Effector memory CD8-positive, alpha-beta T cell (primary cell): ENCODE results near the gene RNF214.

Experiments
- ATAC-seq: fragments of 150-1000 bp; cut with Tn5 transposase; replicated peaks from 2 replicates; pipeline ENCODE4 v1.10.0; 2021; ENCODE audit warnings: mild to moderate bottlenecking, moderate library complexity
- DNase-seq, 3 experiments: peaks; one replicate each; pipeline ENCODE4 v3.0.0; 2021
- H3K27ac Mint-ChIP-seq, 2 donors: one replicate each; pipeline ENCODE4 v1.8.0; 2022; ENCODE audit warnings: mild to moderate bottlenecking in 2 of 2, mixed read lengths in 2 of 2, moderate library complexity in 2 of 2
- H3K27me3 Mint-ChIP-seq, 2 donors: one replicate each; pipeline ENCODE4 v1.8.0; 2022; ENCODE audit warnings: mixed read lengths in 2 of 2
- H3K36me3 Mint-ChIP-seq: one replicate; pipeline ENCODE4 v1.8.0; 2022; ENCODE audit warnings: mild to moderate bottlenecking, moderate library complexity, mixed read lengths; ENCODE audit not compliant: insufficient read depth
- H3K4me1 Mint-ChIP-seq, 2 donors: one replicate each; pipeline ENCODE4 v1.8.0; 2022; ENCODE audit warnings: low read depth in 2 of 2, mixed read lengths in 2 of 2
- H3K4me3 Mint-ChIP-seq, 2 donors: one replicate each; pipeline ENCODE4 v1.8.0; 2022; ENCODE audit warnings: mild to moderate bottlenecking in 2 of 2, mixed read lengths in 2 of 2, moderate library complexity in 2 of 2
- H3K9me3 Mint-ChIP-seq, 2 donors: one replicate each; pipeline ENCODE4 v1.8.0; 2022; ENCODE audit warnings: mixed read lengths in 2 of 2

The RNF214 gene

DNA sequence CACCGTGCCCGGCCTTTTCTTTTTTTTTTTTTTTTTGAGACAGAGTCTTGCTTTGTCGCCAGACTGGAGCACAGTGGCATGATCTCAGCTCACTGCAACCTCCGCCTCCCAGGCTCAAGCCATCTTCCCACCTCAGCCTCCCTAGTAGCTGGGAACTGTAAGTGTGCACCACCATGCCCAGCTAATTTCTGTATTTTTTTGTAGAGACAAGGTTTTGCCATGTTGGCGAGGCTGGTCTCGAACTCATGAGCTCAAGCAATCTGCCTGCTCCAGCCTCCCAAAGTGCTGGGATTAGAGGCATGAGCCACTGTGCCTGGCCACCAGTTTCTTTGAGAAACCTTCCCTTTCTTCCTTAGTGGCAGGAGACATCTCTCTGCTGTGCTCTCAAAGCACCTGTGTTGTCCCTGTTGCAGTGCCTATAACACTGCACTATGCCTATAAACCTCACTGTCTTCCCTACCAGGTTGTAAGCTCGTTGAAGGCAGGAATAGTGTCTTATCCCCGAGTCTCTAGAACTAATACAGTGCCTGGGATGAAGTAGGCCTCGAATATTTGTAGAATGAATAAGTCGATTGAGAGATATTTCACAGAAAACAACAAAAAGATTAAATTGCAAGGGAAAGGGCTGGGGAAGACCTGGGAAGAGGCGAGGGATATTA, 19.6 kb upstream of the RNF214 start:
- no peak for DNase-seq
- Mint-ChIP-seq H3K27ac (no peak overlapping the region), H3K4me3 (no peak overlapping the region), H3K9me3 (no peaks in the 10 kb centered on the region), H3K4me1 (peaks cover 12 to 14% of the 10 kb centered on the region in 2 donors), H3K36me3 (peaks cover 82% of the 10 kb centered on the region), H3K27me3 (no peaks in the 10 kb centered on the region)
- ATAC-seq = no peak

DNA sequence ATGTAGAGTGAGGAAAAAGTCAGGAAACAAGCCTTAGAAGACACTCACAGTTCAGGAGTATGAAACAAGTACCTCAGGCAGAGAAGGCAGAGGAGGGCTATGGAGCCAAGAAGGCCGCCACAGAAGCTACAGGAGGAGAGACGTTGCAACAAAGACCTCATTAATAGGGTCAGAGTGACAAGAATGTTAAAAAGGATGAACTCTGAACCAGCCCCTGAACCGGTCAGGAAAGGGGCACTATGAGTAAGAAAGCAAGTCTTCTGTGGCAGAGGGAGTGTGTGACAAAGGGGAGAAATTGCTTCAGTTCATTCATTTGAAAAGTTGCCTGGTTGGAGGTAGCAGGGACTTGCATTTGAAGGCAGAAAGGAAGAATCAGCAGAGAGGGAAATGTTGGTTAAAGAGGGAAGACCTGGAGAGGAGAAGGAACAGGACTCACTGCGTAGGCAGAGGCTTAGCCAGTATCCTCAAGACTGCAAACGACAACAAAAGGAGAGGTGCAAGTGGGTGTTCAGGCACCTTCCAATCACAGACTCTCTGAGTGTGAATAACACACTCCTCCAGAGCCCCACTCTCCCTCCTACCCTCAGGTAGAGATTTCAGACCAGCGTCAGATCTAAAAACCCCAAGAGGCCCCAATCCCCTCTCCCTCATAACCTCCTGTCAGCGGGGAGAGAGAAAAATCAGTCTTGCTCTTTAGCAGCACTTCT, 17.9 kb upstream of the RNF214 start:
- DNase-seq (no peak), ATAC-seq (no peak)
- H3K27ac Mint-ChIP-seq = peak overlapping the region in 1 of 2 donors; percentile 39
- H3K4me1 Mint-ChIP-seq = peaks cover 18 to 19% of the 10 kb centered on the region in 2 donors
- H3K27me3 Mint-ChIP-seq = no peaks in the 10 kb centered on the region
- H3K4me3 Mint-ChIP-seq = no peak overlapping the region
- H3K36me3 Mint-ChIP-seq = peaks cover 95% of the 10 kb centered on the region
- H3K9me3 Mint-ChIP-seq = no peaks in the 10 kb centered on the region

DNA sequence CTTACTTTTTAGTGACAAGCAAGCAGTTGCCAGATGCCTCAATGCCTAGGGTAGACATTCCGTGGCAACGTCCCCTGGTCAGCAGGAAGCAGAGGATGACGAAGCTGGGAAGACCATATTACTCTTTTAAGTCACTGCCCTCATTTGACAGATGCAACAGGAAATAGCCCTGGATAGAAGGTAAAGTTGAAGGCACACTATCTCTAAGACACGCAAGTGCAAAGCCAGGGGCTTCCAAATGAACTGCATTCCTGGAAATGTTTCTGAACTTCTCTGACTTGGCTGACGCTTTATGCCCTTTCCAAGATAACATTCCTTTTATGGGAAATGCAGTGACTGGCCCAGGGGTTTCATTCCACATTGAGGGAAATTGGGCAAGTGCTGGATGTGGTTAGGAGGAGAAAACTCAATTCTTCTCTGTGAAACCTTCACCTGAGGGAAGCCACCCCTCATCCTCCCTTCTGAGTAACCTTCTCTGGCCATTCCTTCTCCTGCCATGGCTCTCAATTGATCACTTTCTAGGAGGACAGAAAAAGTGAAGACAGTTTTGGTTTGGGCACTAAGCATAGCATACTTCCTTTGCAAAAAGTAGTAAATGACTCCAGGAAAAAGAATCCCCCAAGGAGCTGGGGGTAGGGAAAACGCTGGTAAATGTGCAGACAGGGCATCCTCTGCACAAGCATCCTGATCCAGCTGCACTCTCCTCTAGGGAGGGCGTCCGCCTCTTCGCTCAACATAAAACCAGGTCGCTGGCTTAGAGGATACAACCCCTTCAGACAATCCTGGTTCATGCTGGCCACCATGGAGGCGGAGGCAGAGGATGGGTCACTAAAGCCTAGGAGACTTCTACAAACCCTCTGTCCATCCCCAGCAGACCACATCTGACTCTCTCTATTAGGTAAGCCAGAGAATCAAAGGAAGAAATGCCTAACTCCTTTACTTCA, 15.1 kb upstream of the RNF214 start:
- peaks cover 98% of the 10 kb centered on the region for H3K36me3 Mint-ChIP-seq
- no peaks in the 10 kb centered on the region for H3K27me3 Mint-ChIP-seq
- no peak for ATAC-seq
- H3K27ac Mint-ChIP-seq = peak overlapping the region; percentile 74 to 83
- H3K4me3 Mint-ChIP-seq = no peak overlapping the region
- H3K9me3 Mint-ChIP-seq = no peaks in the 10 kb centered on the region
- peaks cover 18 to 21% of the 10 kb centered on the region in 2 donors for H3K4me1 Mint-ChIP-seq
- no peak for DNase-seq

DNA sequence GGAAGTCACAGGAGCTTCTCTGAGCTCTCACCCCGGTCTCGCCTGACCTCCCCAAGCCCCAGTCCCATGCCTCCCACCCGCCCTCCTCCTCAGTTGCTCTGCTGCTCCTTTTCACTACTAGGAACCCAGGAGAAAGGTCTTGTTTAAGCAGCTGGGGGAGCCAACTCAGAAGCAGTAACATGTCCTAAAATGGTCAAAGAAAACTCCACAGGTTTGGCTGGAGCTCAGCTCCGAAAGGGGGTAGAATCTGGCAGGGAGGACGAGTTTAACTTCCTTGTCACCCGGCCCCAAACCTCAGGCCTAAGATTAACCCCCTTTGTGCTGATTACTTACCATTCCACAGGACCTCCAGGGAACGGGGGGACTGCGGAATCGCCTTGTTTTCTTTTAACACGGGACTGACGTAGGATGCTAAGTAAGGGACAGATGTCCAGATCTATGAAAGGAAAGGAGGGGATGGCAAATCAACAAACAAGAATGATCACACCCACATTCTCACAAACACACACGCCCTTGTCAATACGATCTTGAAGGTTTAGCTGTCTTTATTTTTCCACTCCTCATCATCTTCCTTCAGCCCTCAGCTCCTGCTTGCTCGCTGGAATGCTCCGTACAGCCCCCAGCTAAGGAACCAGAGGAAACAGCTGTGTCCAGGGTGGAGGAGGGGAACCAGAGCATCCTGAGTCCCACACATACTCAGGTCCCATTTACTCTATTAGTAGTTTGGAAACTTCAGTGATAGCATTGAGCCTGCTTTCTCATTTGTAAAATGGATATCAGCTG, 14.1 kb upstream of the RNF214 start:
- Mint-ChIP-seq H3K27me3 (no peaks in the 10 kb centered on the region), H3K4me1 (peaks cover 15 to 16% of the 10 kb centered on the region in 2 donors), H3K27ac (peak overlapping the region; percentile 74 to 83), H3K9me3 (no peaks in the 10 kb centered on the region), H3K36me3 (peaks cover 98% of the 10 kb centered on the region), H3K4me3 (no peak overlapping the region)
- DNase-seq = no peak
- ATAC-seq = no peak

DNA sequence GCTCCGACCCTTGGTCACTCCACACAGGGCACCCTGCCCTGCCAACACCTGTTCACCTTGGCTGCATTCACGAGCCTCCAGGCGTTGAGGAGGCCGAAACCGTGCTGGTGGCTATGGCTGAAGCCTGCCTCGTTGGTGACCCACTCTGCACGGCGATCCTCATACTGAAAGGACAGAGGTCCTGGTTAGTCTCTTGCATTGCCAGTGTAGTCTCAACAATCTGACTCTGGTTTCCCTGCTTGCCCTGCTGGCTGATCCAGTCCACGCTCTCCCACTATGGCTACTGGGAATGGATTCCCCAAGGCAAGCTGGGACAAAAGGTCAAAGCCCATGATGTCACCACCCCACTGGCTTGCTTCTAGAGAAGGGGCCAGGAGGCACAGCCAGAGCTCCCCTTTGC, 13.5 kb upstream of the RNF214 start:
- no peak for ATAC-seq
- DNase-seq = no peak
- Mint-ChIP-seq H3K4me1 (peaks cover 13 to 14% of the 10 kb centered on the region in 2 donors), H3K4me3 (no peak overlapping the region), H3K27ac (peak overlapping the region in 1 of 2 donors; percentile 69), H3K27me3 (no peaks in the 10 kb centered on the region), H3K36me3 (peaks cover 98% of the 10 kb centered on the region), H3K9me3 (no peaks in the 10 kb centered on the region)

DNA sequence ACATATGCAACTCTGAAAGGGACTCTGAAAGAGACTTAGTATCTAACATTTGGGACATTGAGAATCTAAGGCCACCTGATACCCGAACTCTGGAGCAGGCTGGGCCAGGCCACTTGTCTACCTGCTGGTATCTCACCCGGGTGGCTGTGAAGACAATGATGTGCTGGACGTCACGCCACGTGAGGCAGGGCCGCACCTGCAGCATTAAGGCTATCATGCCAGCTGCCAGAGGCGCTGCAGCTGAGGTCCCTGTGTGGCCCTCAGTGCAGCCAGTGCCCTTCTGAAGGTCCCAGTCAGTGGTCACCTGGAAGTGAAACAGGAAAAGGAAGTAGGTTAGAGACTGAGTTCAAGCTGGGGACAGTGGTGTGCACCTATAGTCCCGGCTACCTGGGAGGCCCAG, 13.0 kb upstream of the RNF214 start:
- peaks cover 98% of the 10 kb centered on the region for H3K36me3 Mint-ChIP-seq
- no peaks in the 10 kb centered on the region for H3K27me3 Mint-ChIP-seq
- peak overlapping the region in 1 of 2 donors; percentile 69 for H3K27ac Mint-ChIP-seq

DNA sequence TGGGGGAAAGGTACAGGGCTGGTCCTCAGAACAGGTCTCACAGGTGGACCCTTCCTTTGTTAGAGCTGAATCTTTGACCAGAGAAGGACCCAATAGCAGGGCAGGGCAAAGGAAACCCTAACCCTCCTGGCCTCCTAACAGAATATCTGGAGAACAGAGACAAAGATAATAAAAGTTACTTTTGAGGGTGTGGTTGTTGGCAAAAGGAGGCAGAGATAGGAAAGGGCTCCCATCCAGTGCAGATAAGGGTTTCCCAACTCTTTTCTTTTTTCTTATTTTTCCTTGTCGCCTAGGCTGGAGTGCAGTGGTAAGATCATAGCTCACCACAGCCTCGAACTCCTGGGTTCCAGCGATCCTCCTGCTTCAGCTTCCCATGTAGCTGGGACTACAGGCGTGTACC, 12.5 kb upstream of the RNF214 start:
- H3K27ac Mint-ChIP-seq = peak overlapping the region; percentile 15 to 69
- DNase-seq (no peak), ATAC-seq (no peak)
- no peaks in the 10 kb centered on the region for H3K27me3 Mint-ChIP-seq
- peaks cover 14% of the 10 kb centered on the region in 2 donors for H3K4me1 Mint-ChIP-seq
- H3K9me3 Mint-ChIP-seq = no peaks in the 10 kb centered on the region
- H3K4me3 Mint-ChIP-seq = no peak overlapping the region
- peaks cover 98% of the 10 kb centered on the region for H3K36me3 Mint-ChIP-seq

More for the DNA sequence above, 13.0 kb upstream of the RNF214 start:
- no peak overlapping the region for H3K4me3 Mint-ChIP-seq
- DNase-seq = no peak
- ATAC-seq = no peak
- peaks cover 11 to 14% of the 10 kb centered on the region in 2 donors for H3K4me1 Mint-ChIP-seq
- H3K9me3 Mint-ChIP-seq = no peaks in the 10 kb centered on the region

DNA sequence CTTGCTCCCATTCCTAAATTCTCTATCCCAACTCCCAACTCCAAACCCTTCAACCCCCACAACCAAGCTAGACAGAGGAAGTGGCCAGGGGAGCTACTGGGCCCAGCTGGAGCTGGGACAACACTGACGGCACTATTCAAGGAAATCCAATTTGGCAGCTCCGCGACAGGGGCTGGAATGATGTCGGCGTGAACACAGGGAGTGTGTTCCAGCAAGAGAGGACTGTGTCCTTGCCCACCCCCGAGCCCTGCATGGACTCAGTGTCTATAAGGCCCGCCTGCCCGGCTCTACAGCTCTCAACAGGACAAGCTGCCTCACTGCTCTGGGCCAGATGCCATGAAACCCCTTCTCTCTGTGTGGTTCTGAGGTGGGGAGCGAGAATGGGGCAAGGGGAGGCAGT, 11.9 kb upstream of the RNF214 start:
- Mint-ChIP-seq H3K9me3 (no peaks in the 10 kb centered on the region), H3K27ac (peak overlapping the region; percentile 15 to 69), H3K27me3 (no peaks in the 10 kb centered on the region), H3K4me3 (no peak overlapping the region), H3K36me3 (peaks cover 99% of the 10 kb centered on the region), H3K4me1 (peaks cover 14 to 17% of the 10 kb centered on the region in 2 donors)
- DNase-seq (no peak), ATAC-seq (no peak)

DNA sequence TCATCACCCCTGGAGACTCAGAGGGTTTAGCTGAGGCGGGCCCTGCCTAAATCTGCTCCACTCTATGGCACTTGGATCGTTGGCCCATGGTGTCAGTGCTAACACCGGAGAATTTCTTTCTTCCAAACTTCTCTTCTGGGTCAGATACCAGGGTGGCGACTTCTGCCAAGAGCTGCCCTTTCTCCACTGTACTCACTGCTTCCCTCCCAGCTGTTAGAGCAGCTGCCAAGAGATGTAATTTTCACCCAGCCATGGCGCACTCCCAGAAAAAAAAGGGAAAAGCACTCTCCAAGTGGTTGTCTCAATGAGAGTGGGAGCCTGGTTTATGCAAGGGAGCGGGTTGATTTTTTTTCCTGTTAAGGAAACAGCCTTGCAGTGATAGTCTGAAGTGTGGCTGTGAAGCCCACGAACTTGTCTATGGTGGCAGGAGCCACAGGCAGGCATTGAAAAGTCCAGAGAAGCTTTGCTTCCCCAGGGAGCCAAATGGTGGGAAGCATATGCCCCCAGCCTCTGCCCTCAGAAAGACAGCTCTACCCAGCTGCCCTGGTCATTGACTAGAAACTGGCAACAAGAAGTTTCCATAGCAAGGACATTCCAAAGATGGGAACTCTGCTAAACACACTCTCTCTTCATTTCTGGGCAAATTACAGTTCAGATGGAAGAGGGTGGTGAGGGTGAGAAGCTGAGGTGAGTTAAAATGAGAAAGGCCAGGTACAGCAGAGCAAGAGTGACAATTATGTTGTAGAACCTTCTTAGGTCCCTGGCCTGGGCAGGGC, 11.3 kb upstream of the RNF214 start:
- Mint-ChIP-seq H3K36me3 (peaks cover 99% of the 10 kb centered on the region), H3K4me3 (no peak overlapping the region), H3K4me1 (peaks cover 15 to 17% of the 10 kb centered on the region in 2 donors), H3K27ac (peak overlapping the region in 1 of 2 donors; percentile 12), H3K27me3 (no peaks in the 10 kb centered on the region), H3K9me3 (no peaks in the 10 kb centered on the region)
- no peak for DNase-seq
- ATAC-seq = no peak

DNA sequence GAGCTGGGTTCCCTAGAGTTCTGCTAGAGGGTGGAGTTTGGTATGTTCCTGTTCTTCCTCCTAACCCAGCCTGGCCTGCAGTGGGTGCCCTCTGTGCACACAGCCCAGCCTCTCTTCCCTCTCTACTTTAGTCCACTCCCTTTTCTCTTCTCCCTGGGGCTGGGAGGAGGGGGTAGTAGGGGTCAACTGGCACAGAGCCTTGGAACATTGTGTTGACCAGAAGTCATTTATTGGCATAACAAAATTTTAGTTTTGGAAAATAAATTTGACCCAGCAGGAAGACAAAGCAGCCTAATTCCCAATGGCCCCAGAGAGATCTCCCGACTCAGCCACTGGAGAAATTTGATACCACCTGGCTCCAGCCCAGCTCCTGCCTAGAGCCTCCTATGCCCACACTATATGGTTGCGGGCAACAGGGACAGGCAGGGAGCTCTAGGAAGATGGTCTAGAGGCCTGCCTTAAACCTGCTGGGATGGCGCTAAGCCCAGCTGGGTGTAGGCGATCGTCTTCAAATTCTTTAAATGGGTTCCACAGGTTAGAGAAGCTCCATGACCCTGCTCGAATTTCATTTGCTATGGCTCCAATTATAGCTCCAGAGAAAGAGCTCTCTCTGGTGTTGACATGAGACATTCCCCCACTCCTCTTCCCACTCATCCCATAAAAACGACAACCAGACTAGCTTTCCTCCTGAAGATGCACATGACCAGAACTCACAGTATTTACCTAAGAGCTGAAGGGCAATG, 10.5 kb upstream of the RNF214 start:
- DNase-seq (no peak), ATAC-seq (no peak)
- peak overlapping the region in 1 of 2 donors; percentile 12 for H3K27ac Mint-ChIP-seq
- no peaks in the 10 kb centered on the region for H3K9me3 Mint-ChIP-seq
- peaks cover 99% of the 10 kb centered on the region for H3K36me3 Mint-ChIP-seq
- peaks cover 22 to 23% of the 10 kb centered on the region in 2 donors for H3K4me1 Mint-ChIP-seq
- H3K27me3 Mint-ChIP-seq = no peaks in the 10 kb centered on the region
- H3K4me3 Mint-ChIP-seq = no peak overlapping the region

DNA sequence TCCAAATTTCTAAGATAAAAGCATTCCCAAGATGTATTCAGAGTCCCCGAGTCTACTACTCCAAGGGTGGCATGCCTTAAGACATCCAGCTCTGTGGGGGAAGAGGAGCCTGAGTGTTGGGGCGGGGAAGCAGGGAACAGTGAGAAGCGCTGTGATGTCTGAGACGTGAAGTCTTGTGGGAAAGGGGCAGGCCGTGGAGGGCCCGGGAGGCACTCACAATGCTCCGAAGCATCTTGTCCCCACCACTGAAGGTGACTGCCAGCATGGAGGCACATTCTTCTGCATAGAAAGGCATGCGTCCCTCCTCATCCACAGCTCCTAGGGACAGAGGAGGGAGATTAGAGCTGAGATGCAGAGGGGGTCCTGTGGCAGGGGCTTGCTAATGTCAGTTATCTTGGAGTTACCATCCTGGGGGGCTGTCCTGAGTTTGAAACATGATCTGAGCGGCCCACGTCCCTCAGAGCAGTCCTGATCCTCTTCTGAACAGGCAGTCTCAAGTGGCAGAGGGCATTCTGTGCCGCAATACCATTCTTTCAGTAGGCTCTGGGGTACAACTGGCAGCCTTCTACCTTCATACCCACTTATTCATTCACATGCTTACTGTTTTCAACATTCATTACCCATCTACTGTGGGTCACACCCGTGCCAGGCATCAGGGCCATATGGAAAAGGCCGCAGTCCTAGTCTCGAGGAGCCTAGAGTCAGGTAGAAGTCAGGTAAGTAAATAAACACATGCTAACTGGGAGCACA, 9.3 kb upstream of the RNF214 start:
- no peak overlapping the region for H3K4me3 Mint-ChIP-seq
- peaks cover 22 to 29% of the 10 kb centered on the region in 2 donors for H3K4me1 Mint-ChIP-seq
- no peaks in the 10 kb centered on the region for H3K9me3 Mint-ChIP-seq
- H3K27ac Mint-ChIP-seq = peak overlapping the region in 1 of 2 donors; percentile 53
- peaks cover 97% of the 10 kb centered on the region for H3K36me3 Mint-ChIP-seq
- ATAC-seq (no peak), DNase-seq (no peak)
- H3K27me3 Mint-ChIP-seq = no peaks in the 10 kb centered on the region
